ENCODE results near the gene PRPF6. TPM values are rescaled to one million over a fixed set of nuclear protein-coding genes. Genes with fewer than 3 reads are reported as not detected.

Gene PRPF6
- total and polyA plus RNA-seq, 2 experiments from 2014 or later: 47.1 to 54.8 TPM

- Histone ChIP-seq H3K9ac (no peak overlapping the region), H3F3A (ENCODE audit: insufficient read depth) (peaks cover 12% of the 10 kb centered on the region), H4K20me1 (ENCODE audit: insufficient read depth) (no peaks in the 10 kb centered on the region; the same call in 1 of the 2 replicates), H2AFZ (no peak overlapping the region), H3K4me1 (ENCODE audit: insufficient read depth) (peaks cover 23% of the 10 kb centered on the region; the same call in 1 of the 2 replicates), H3K27me3 (replicated peaks; ENCODE audit: insufficient read depth) (no peaks in the 10 kb centered on the region), H3K4me2 (ENCODE audit: unreplicated experiment) (no peak overlapping the region), H3K36me3 (ENCODE audit: low read depth) (no peaks in the 10 kb centered on the region), H3K9me2 (ENCODE audit: insufficient read depth) (no peaks in the 10 kb centered on the region), H3K4me3 (no peak overlapping the region), H3K27ac (no peak overlapping the region), H3K79me2 (ENCODE audit: insufficient read depth) (peaks cover 89% of the 10 kb centered on the region), H3K9me3 (ENCODE audit: low read depth) (no peaks in the 10 kb centered on the region)
- in situ Hi-C loops (cut with MboI): no loop called here
- DNase-seq: no peak
- WGBS, 2 experiments (ENCODE audit: low coverage in 1 of 2, low lambda C conversion rate in 2 of 2, missing lambda C conversion rate in 2 of 2): 67 to 72% methylated on average over 16 to 17 of the region's 17 CpGs
- TF ChIP-seq EZH2 (IDR thresholded peaks at IDR 0.05; ENCODE audit: insufficient read depth, poor library complexity, severe bottlenecking) (no peak), EZH2phosphoT487 (IDR thresholded peaks at IDR 0.05; ENCODE audit: insufficient read depth, low read depth) (no peak)
These were observed 29.3 kb upstream of the PRPF6 start for GRCh38 chr20:63951398-63952209.

- Histone ChIP-seq H3K4me2 (ENCODE audit: unreplicated experiment) (no peak overlapping the region), H3K79me2 (ENCODE audit: insufficient read depth) (peaks cover 83% of the 10 kb centered on the region), H3K9ac (no peak overlapping the region), H3K27me3 (replicated peaks; ENCODE audit: insufficient read depth) (no peaks in the 10 kb centered on the region), H4K20me1 (ENCODE audit: insufficient read depth) (no peaks in the 10 kb centered on the region; the same call in 1 of the 2 replicates), H3F3A (ENCODE audit: insufficient read depth) (peaks cover 12% of the 10 kb centered on the region), H3K36me3 (ENCODE audit: low read depth) (no peaks in the 10 kb centered on the region), H3K4me3 (no peak overlapping the region), H2AFZ (no peak overlapping the region), H3K9me2 (ENCODE audit: insufficient read depth) (no peaks in the 10 kb centered on the region), H3K9me3 (ENCODE audit: low read depth) (no peaks in the 10 kb centered on the region), H3K4me1 (ENCODE audit: insufficient read depth) (peaks cover 23% of the 10 kb centered on the region; the same call in 1 of the 2 replicates), H3K27ac (no peak overlapping the region)
- TF ChIP-seq EZH2phosphoT487 (IDR thresholded peaks at IDR 0.05; ENCODE audit: insufficient read depth, low read depth): no peak
- WGBS, 2 experiments (ENCODE audit: low coverage in 1 of 2, low lambda C conversion rate in 2 of 2, missing lambda C conversion rate in 2 of 2): 59 to 61% methylated on average over 10 to 14 of the region's 15 CpGs
- no peak for DNase-seq
- in situ Hi-C loops (cut with MboI): no loop called here
These were observed 28.8 kb upstream of the PRPF6 start for GRCh38 chr20:63952210-63952535.

GRCh38 chr20:63952769-63953168, 28.2 kb upstream of the PRPF6 start:
- 84 to 86% methylated on average over 14 of the region's 14 CpGs for WGBS, 2 experiments (ENCODE audit: low coverage in 1 of 2, low lambda C conversion rate in 2 of 2, missing lambda C conversion rate in 2 of 2)
- no peak overlapping the region for H3K27ac ChIP-seq
- no peak overlapping the region for H2AFZ ChIP-seq
- DNase-seq: no peak
- H3K9me2 ChIP-seq (ENCODE audit: insufficient read depth): no peaks in the 10 kb centered on the region
- no peak overlapping the region for H3K9ac ChIP-seq
- TF ChIP-seq EZH2 (IDR thresholded peaks at IDR 0.05; ENCODE audit: insufficient read depth, poor library complexity, severe bottlenecking): no peak
- no peak for TF ChIP-seq EZH2phosphoT487 (IDR thresholded peaks at IDR 0.05; ENCODE audit: insufficient read depth, low read depth)
- no peaks in the 10 kb centered on the region for H3K36me3 ChIP-seq (ENCODE audit: low read depth)
- peaks cover 27% of the 10 kb centered on the region for H3K4me1 ChIP-seq (ENCODE audit: insufficient read depth)
- H3K4me2 ChIP-seq (ENCODE audit: unreplicated experiment): no peak overlapping the region
- H3K9me3 ChIP-seq (ENCODE audit: low read depth): no peaks in the 10 kb centered on the region
- no peaks in the 10 kb centered on the region; the same call in 1 of the 2 replicates for H4K20me1 ChIP-seq (ENCODE audit: insufficient read depth)
- in situ Hi-C loops (cut with MboI): no loop called here
- H3K4me3 ChIP-seq: no peak overlapping the region
- H3F3A ChIP-seq (ENCODE audit: insufficient read depth): peaks cover 12% of the 10 kb centered on the region
- H3K27me3 ChIP-seq (replicated peaks; ENCODE audit: insufficient read depth): no peaks in the 10 kb centered on the region
- peaks cover 77% of the 10 kb centered on the region for H3K79me2 ChIP-seq (ENCODE audit: insufficient read depth)

GRCh38 chr20:63953764-63954429, 27.0 kb upstream of the PRPF6 start:
- Histone ChIP-seq H3K4me1 (ENCODE audit: insufficient read depth) (peaks cover 30% of the 10 kb centered on the region), H3K27ac (peak overlapping the region; percentile 76), H3K9ac (peak overlapping the region; percentile 94), H4K20me1 (ENCODE audit: insufficient read depth) (no peaks in the 10 kb centered on the region; the same call in 1 of the 2 replicates), H3K9me3 (ENCODE audit: low read depth) (no peaks in the 10 kb centered on the region), H2AFZ (no peak overlapping the region), H3K4me3 (peak overlapping the region; percentile 92; the same call in 1 of the 2 replicates), H3K79me2 (ENCODE audit: insufficient read depth) (peaks cover 71% of the 10 kb centered on the region), H3K4me2 (ENCODE audit: unreplicated experiment) (peak overlapping the region; percentile 87), H3F3A (ENCODE audit: insufficient read depth) (peaks cover 9% of the 10 kb centered on the region), H3K9me2 (ENCODE audit: insufficient read depth) (no peaks in the 10 kb centered on the region), H3K36me3 (ENCODE audit: low read depth) (no peaks in the 10 kb centered on the region), H3K27me3 (replicated peaks; ENCODE audit: insufficient read depth) (no peaks in the 10 kb centered on the region)
- in situ Hi-C loops (cut with MboI): no loop called here
- DNase-seq: peak; percentile 24
- 68 to 70% methylated on average over 13 of the region's 13 CpGs for whole genome bisulfite sequencing, 2 experiments (ENCODE audit: low coverage in 1 of 2, low lambda C conversion rate in 2 of 2, missing lambda C conversion rate in 2 of 2)
- no peak for TF ChIP-seq EZH2phosphoT487 (IDR thresholded peaks at IDR 0.05; ENCODE audit: insufficient read depth, low read depth)
